Measurements from ENCODE around the gene PIGQ.
"Not testable (repeated sequence)": the region's sequence is repeated elsewhere in the genome, so short reads cannot be mapped to it uniquely, and the experiment has no call there.

PIGQ gene

GRCh38 chr16:585351-585750 is 15.6 kb downstream of the PIGQ start:
- DNase-seq (ENCODE audit: low read depth in 1 of 2, low spot score in 1 of 2): no peak

- DNase-seq (ENCODE audit: low read depth in 1 of 2, low spot score in 1 of 2): no peak
Measured at GRCh38 chr16:586047-586644, 16.4 kb downstream of the PIGQ start.

GRCh38 chr16:586645-587590 is 17.1 kb downstream of the PIGQ start:
- DNase-seq (ENCODE audit: low read depth in 1 of 2, low spot score in 1 of 2): no peak

- DNase-seq (ENCODE audit: low read depth in 1 of 2, low spot score in 1 of 2): peak; percentile 36 to 53
Measured at GRCh38 chr16:588639-588888, 18.8 kb downstream of the PIGQ start.

- peak; percentile 95 to 97 for DNase-seq (ENCODE audit: low read depth in 1 of 2, low spot score in 1 of 2)
Measured at GRCh38 chr16:588889-589657, 19.3 kb downstream of the PIGQ start.

- peak; percentile 98 to 99 for DNase-seq (ENCODE audit: low read depth in 1 of 2, low spot score in 1 of 2)
Measured at GRCh38 chr16:589658-590187, 20.0 kb downstream of the PIGQ start, which contains the start of gene RAB40C. RAB40C (plus strand) TSS chr16:590066; CDS start chr16:590292, 226 bp downstream.

GRCh38 chr16:590188-590814 is 20.5 kb downstream of the PIGQ start:
- no peak for DNase-seq (ENCODE audit: low read depth in 1 of 2, low spot score in 1 of 2)

GRCh38 chr16:590815-591200 is 21.0 kb downstream of the PIGQ start:
- DNase-seq (ENCODE audit: low read depth in 1 of 2, low spot score in 1 of 2): no peak

GRCh38 chr16:591231-591630 is 21.5 kb downstream of the PIGQ start:
- DNase-seq (ENCODE audit: low read depth in 1 of 2, low spot score in 1 of 2): no peak

- no peak for DNase-seq (ENCODE audit: low read depth in 1 of 2, low spot score in 1 of 2)
Measured at GRCh38 chr16:591892-592517, 22.2 kb downstream of the PIGQ start.

- no peak for DNase-seq (ENCODE audit: low read depth in 1 of 2, low spot score in 1 of 2)
Measured at GRCh38 chr16:592518-593306, 22.9 kb downstream of the PIGQ start.

- no peak for DNase-seq (ENCODE audit: low read depth in 1 of 2, low spot score in 1 of 2)
Measured at GRCh38 chr16:593406-593805, 23.6 kb downstream of the PIGQ start.

GRCh38 chr16:593807-594206 is 24.0 kb downstream of the PIGQ start:
- no peak for DNase-seq (ENCODE audit: low read depth in 1 of 2, low spot score in 1 of 2)

GRCh38 chr16:595094-595528 is 25.3 kb downstream of the PIGQ start:
- no peak for DNase-seq (ENCODE audit: low read depth in 1 of 2, low spot score in 1 of 2)

GRCh38 chr16:595942-596735 is 26.4 kb downstream of the PIGQ start:
- no peak for DNase-seq (ENCODE audit: low read depth in 1 of 2, low spot score in 1 of 2)

- no peak for DNase-seq (ENCODE audit: low read depth in 1 of 2, low spot score in 1 of 2)
Measured at GRCh38 chr16:596736-597060, 26.9 kb downstream of the PIGQ start.

- DNase-seq (ENCODE audit: low read depth in 1 of 2, low spot score in 1 of 2): not testable (repeated sequence)
Measured at GRCh38 chr16:597655-598054, 27.9 kb downstream of the PIGQ start.

GRCh38 chr16:598823-599739 is 29.3 kb downstream of the PIGQ start:
- no peak for DNase-seq (ENCODE audit: low read depth in 1 of 2, low spot score in 1 of 2)

All from activated T-helper 1 cell treated with anti-CD3 and anti-CD28 coated beads, Interleukin-2, amount 50 U/mL, for 16 hours (primary cell).